H9 (cell line): ENCODE measurements around the gene TBC1D17. TPM values are rescaled to one million over a fixed set of nuclear protein-coding genes. Genes with fewer than 3 reads are reported as not detected.

Experiments
- DNase-seq: peaks from one replicate; pipeline ENCODE4 v3.0.0-alpha.2; 2017
- H2AFZ ChIP-seq: one replicate; pipeline ENCODE4 v1.6.1; 2013; ENCODE audit warnings: mild to moderate bottlenecking, low read length, control low read depth, moderate library complexity
- H2AK5ac ChIP-seq: 2 replicates; pipeline ENCODE4 v1.6.1; 2013; ENCODE audit warnings: low read length, control low read depth, mixed read lengths; ENCODE audit not compliant: insufficient read length
- H2BK120ac ChIP-seq: one replicate; pipeline ENCODE4 v1.6.1; 2013; ENCODE audit warnings: low read depth, mild to moderate bottlenecking, low read length, control low read depth, inconsistent platforms; ENCODE audit not compliant: poor library complexity, severe bottlenecking
- H2BK12ac ChIP-seq: 2 replicates; pipeline ENCODE4 v1.6.1; 2013; ENCODE audit warnings: low read length, control low read depth, mixed read lengths, low read depth; ENCODE audit not compliant: insufficient read length
- H2BK15ac ChIP-seq: 2 replicates; pipeline ENCODE4 v1.6.1; 2013; ENCODE audit warnings: low read depth, low read length, control low read depth
- H2BK20ac ChIP-seq: one replicate; pipeline ENCODE4 v1.6.1; 2013; ENCODE audit warnings: low read depth, mild to moderate bottlenecking, low read length, control low read depth, inconsistent platforms; ENCODE audit not compliant: poor library complexity, severe bottlenecking
- H2BK5ac ChIP-seq: 2 replicates; pipeline ENCODE4 v1.6.1; 2013; ENCODE audit warnings: low read length, control low read depth, mixed read lengths; ENCODE audit not compliant: insufficient read length
- H3K14ac ChIP-seq: 2 replicates; pipeline ENCODE4 v1.6.1; 2013; ENCODE audit warnings: low read length, control low read depth; ENCODE audit not compliant: insufficient read depth
- H3K18ac ChIP-seq: 2 replicates; pipeline ENCODE4 v1.6.1; 2013; ENCODE audit warnings: low read depth, mild to moderate bottlenecking, mixed read lengths, low read length, control low read depth; ENCODE audit not compliant: insufficient read length
- H3K23ac ChIP-seq: 2 replicates; pipeline ENCODE4 v1.6.1; 2013; ENCODE audit warnings: low read length, control low read depth, mixed read lengths, low read depth; ENCODE audit not compliant: insufficient read length
- H3K23me2 ChIP-seq: 2 replicates; pipeline ENCODE4 v1.6.1; 2013; ENCODE audit warnings: low read depth, mild to moderate bottlenecking, mixed read lengths, low read length, control low read depth; ENCODE audit not compliant: insufficient read length, poor library complexity, severe bottlenecking
- H3K27ac ChIP-seq: 2 replicates; pipeline ENCODE4 v1.5.1; 2013; ENCODE audit warnings: low read length, control low read depth, mixed read lengths, low read depth; ENCODE audit not compliant: insufficient read length
- H3K27me3 ChIP-seq: 2 replicates; pipeline ENCODE4 v1.6.1; 2013; ENCODE audit warnings: low read length, control low read depth, inconsistent platforms; ENCODE audit not compliant: insufficient read depth
- H3K4ac ChIP-seq: 2 replicates; pipeline ENCODE4 v1.6.1; 2013; ENCODE audit warnings: low read depth, mild to moderate bottlenecking, control low read depth, inconsistent platforms, low read length, moderate library complexity
- H3K4me1 ChIP-seq: 2 replicates; pipeline ENCODE4 v1.6.1; 2013; ENCODE audit warnings: low read length, control low read depth, inconsistent platforms; ENCODE audit not compliant: insufficient read depth
- H3K4me2 ChIP-seq: 2 replicates; pipeline ENCODE4 v1.6.1; 2013; ENCODE audit warnings: low read length, control low read depth, mixed read lengths; ENCODE audit not compliant: insufficient read length, insufficient read depth
- H3K56ac ChIP-seq: 2 replicates; pipeline ENCODE4 v1.6.1; 2013; ENCODE audit warnings: low read depth, mild to moderate bottlenecking, mixed read lengths, low read length, control low read depth; ENCODE audit not compliant: insufficient read length
- H3K79me1 ChIP-seq: 2 replicates; pipeline ENCODE4 v1.6.1; 2013; ENCODE audit warnings: low read depth, mild to moderate bottlenecking, moderate library complexity, low read length, control low read depth, inconsistent platforms; ENCODE audit not compliant: insufficient read depth, poor library complexity, severe bottlenecking
- H3K79me2 ChIP-seq: 2 replicates; pipeline ENCODE4 v1.6.1; 2013; ENCODE audit warnings: low read length, control low read depth, inconsistent platforms; ENCODE audit not compliant: insufficient read depth
- H3K9ac ChIP-seq: 2 replicates; pipeline ENCODE4 v1.6.1; 2013; ENCODE audit warnings: low read length, control low read depth, mixed read lengths; ENCODE audit not compliant: insufficient read length; ENCODE audit errors: extremely low read depth
- H3K9me3 ChIP-seq: one replicate; pipeline ENCODE4 v1.6.1; 2013; ENCODE audit warnings: low read depth, low read length, inconsistent platforms; ENCODE audit not compliant: control insufficient read depth
- H3T11ph ChIP-seq: one replicate; pipeline ENCODE4 v1.6.1; 2013; ENCODE audit warnings: mild to moderate bottlenecking, low read length, control low read depth, inconsistent platforms
- H4K20me1 ChIP-seq: one replicate; pipeline ENCODE4 v1.6.1; 2013; ENCODE audit not compliant: control insufficient read depth, insufficient read length, insufficient read depth
- H4K5ac ChIP-seq: 2 replicates; pipeline ENCODE4 v1.6.1; 2013; ENCODE audit warnings: low read depth, mild to moderate bottlenecking, mixed read lengths, low read length, control low read depth; ENCODE audit not compliant: insufficient read length
- H4K8ac ChIP-seq: replicated peaks from 2 replicates; pipeline ENCODE4 v1.6.1; 2013; ENCODE audit warnings: low read length, control low read depth, mixed read lengths, low read depth; ENCODE audit not compliant: insufficient read length
- H4K91ac ChIP-seq: 2 replicates; pipeline ENCODE4 v1.6.1; 2013; ENCODE audit warnings: low read depth, mild to moderate bottlenecking, moderate library complexity, mixed read lengths, low read length, control low read depth; ENCODE audit not compliant: insufficient read length
- H3K27ac Mint-ChIP-seq, 3 experiments: 2 replicates in 2 of 3; 3 replicates in 1 of 3; pipeline ENCODE4 v1.8.0; 2020 to 2021; ENCODE audit warnings: mixed read lengths in 3 of 3, mild to moderate bottlenecking in 1 of 3, moderate library complexity in 1 of 3
- H3K27me3 Mint-ChIP-seq: 2 replicates; pipeline ENCODE4 v1.8.0; 2021; ENCODE audit warnings: low read depth, mild to moderate bottlenecking, moderate library complexity, mixed read lengths
- H3K36me3 Mint-ChIP-seq, 3 experiments: 2 replicates in 2 of 3; 3 replicates in 1 of 3; pipeline ENCODE4 v1.8.0; 2020 to 2021; ENCODE audit warnings: low read depth in 3 of 3, mixed read lengths in 3 of 3; ENCODE audit not compliant: insufficient read depth in 1 of 3
- H3K4me1 Mint-ChIP-seq, 2 experiments: 2 replicates each; pipeline ENCODE4 v1.8.0; 2020; ENCODE audit warnings: mixed read lengths in 2 of 2
- H3K4me3 Mint-ChIP-seq, 2 experiments: 2 replicates in 1 of 2; 3 replicates in 1 of 2; pipeline ENCODE4 v1.8.0; 2020 to 2021; ENCODE audit warnings: mild to moderate bottlenecking in 2 of 2, mixed read lengths in 2 of 2, moderate library complexity in 1 of 2
- H3K9me3 Mint-ChIP-seq, 2 experiments: 2 replicates in 1 of 2; 3 replicates in 1 of 2; pipeline ENCODE4 v1.8.0; 2020; ENCODE audit warnings: mild to moderate bottlenecking in 2 of 2, mixed read lengths in 2 of 2, moderate library complexity in 1 of 2
- CTCF ChIP-seq: fragments of 200-600 bp; sonication (generic); conservative IDR thresholded peaks from 3 replicates; pipeline ENCODE4 v1.8.0; 2021; ENCODE audit warnings: antibody characterized with exemption, mild to moderate bottlenecking
- WGBS: extraction: QIAGEN DNeasy Blood & Tissue Kit; methylation state at CpG from one replicate; pipeline ENCODE4 v1.1.7; 2013; ENCODE audit warnings: missing lambda C conversion rate, low lambda C conversion rate, mixed read lengths; ENCODE audit not compliant: insufficient read length; ENCODE audit errors: extremely low coverage; 5-methylcytosine and 5-hydroxymethylcytosine counted together
- total RNA-seq: library from RNA; stranded (reverse); gene quantifications from 2 replicates; pipeline ENCODE4 v1.2.1, GENCODE V29; 2021

The TBC1D17 gene
- total RNA-seq, 1 experiment from 2014 or later: 33.6 TPM

- H3K56ac ChIP-seq: no peak overlapping the region
- no peak overlapping the region for H3K4me2 ChIP-seq
- no peak overlapping the region for H3K9ac ChIP-seq
- H4K8ac ChIP-seq: no peak overlapping the region
- DNase-seq: no peak
- H2BK15ac ChIP-seq: no peak overlapping the region
- H3K14ac ChIP-seq: no peak overlapping the region
- H3K9me3 ChIP-seq: no peaks in the 10 kb centered on the region
- H3K27ac ChIP-seq: no peak overlapping the region
- peaks cover 3% of the 10 kb centered on the region for H4K20me1 ChIP-seq
- no peak overlapping the region for H3K4ac ChIP-seq
- no peak overlapping the region for H2BK120ac ChIP-seq
- no peak overlapping the region for H2BK20ac ChIP-seq
- peaks cover 10% of the 10 kb centered on the region for H3K23me2 ChIP-seq
- H3K4me1 Mint-ChIP-seq: peaks cover 17 to 20% of the 10 kb centered on the region in 2 experiments
- no peak overlapping the region; a peak in 1 of 7 replicates for H3K27ac Mint-ChIP-seq
- H3K9me3 Mint-ChIP-seq: peaks cover 0 to 4% of the 10 kb centered on the region in 2 experiments; a peak in 2 of 5 replicates
- no peak for TF ChIP-seq CTCF
- H2AK5ac ChIP-seq: no peak overlapping the region
- no peak overlapping the region for H3T11ph ChIP-seq
- no peak overlapping the region for H2BK12ac ChIP-seq
- no peaks in the 10 kb centered on the region for H3K27me3 ChIP-seq
- H3K79me2 ChIP-seq: peaks cover 6% of the 10 kb centered on the region; the same call in 1 of the 2 replicates
- no peaks in the 10 kb centered on the region; the same call in 1 of the 2 replicates for H3K4me1 ChIP-seq
- H3K79me1 ChIP-seq: peaks cover 6% of the 10 kb centered on the region
- no peak overlapping the region for H2AFZ ChIP-seq
- whole genome bisulfite sequencing: no CpG with 5 or more reads among the region's 10 CpGs
- no peaks in the 10 kb centered on the region; the same call in 1 of the 2 replicates for H3K27me3 Mint-ChIP-seq
- H4K5ac ChIP-seq: no peak overlapping the region
- H3K36me3 Mint-ChIP-seq: peaks cover 24 to 29% (median 25%) of the 10 kb centered on the region in 3 experiments
- H3K18ac ChIP-seq: no peak overlapping the region
- no peak overlapping the region; a peak in 1 of 5 replicates for H3K4me3 Mint-ChIP-seq
- no peak overlapping the region for H2BK5ac ChIP-seq
- no peak overlapping the region for H3K23ac ChIP-seq
- H4K91ac ChIP-seq: no peak overlapping the region
These were observed 29.5 kb upstream of the TBC1D17 start for GRCh38 chr19:49847731-49848696.
